GM18519 (cell line): ENCODE measurements around the gene ELAVL3.
"Not testable (repeated sequence)": the region's sequence is repeated elsewhere in the genome, so short reads cannot be mapped to it uniquely, and the experiment has no call there.

Experiments
- ATAC-seq: cut with Tn5 transposase; IDR thresholded peaks from one replicate; pipeline ENCODE4 v1.9.1; 2021; ENCODE audit warnings: mild to moderate bottlenecking, moderate library complexity; ENCODE audit not compliant: unreplicated experiment, low FRiP score

Gene ELAVL3

DNA sequence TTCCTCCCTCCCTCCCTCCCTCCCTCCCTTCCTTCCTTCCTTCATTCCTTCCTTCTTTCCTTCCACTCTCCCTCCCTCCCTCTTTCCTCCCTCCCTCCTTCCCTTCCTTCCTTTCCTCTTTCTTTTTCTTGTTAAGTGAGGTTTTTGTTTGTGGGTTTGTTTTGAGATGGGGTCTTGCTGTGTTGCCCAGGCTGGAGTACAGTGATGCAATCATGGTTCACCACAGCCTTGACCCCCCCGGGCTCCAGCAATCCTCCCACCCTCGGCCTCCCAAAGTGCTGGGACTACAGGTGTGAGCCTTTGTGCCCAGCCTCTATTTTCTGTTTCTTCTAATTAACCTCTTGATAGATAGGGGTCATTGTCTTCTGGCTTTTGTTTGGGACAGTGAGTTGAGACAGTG lies 19.4 kb downstream of the ELAVL3 start:
- no peak for ATAC-seq

DNA sequence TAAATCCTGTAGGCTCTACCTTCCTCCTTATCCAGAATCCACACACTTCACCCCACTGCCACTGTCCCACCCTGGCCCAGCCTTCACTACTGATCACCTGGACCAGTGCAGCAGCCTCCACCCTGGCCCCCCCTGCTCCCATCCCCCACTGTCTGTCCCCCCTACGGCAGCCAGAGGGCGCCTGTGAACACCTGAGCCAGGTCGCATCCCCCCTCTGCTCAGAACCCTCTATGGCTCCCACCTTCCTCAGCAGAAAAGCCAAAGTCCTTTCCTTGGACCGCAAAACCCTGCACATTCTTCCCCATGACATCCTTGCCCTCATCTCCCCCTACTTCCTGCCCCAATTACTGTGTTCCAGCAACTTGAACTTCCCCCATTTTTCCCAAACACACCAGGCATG lies 20.6 kb downstream of the ELAVL3 start:
- ATAC-seq: no peak

GRCh38 chr19:11458912-11459311 lies 21.9 kb downstream of the ELAVL3 start:
- not testable (repeated sequence) for ATAC-seq

DNA sequence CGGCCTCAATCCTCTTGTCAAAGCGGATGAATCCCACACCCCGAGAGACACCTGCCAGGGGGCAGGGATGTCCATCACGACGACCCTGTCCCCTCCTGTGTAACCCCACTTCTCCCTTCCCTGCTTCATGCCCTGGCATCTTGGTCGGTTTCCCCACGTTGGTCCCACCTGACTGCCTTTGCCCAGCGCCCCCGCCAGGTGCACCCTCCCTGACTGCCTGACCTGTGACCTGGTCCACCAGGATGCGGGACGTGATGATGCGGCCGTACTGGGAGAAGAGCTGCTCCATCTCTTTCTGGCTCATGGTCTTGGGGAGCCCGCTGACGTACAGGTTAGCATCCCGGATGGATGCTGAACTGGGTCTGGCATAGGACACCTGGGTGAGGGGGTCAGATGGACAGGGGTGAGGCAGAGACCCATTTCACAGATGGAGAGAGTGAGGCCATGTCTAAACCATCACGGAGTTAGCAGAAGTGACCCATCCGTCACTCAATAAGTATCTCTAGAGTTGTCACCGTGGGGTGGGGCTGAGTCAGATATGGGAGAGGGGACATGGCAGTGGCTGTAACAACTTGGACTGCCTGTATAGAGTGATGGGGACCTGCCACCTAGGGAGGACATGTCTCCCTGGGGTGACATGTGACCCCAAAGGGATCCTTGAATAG lies 22.5 kb downstream of the ELAVL3 start:
- no peak for ATAC-seq

DNA sequence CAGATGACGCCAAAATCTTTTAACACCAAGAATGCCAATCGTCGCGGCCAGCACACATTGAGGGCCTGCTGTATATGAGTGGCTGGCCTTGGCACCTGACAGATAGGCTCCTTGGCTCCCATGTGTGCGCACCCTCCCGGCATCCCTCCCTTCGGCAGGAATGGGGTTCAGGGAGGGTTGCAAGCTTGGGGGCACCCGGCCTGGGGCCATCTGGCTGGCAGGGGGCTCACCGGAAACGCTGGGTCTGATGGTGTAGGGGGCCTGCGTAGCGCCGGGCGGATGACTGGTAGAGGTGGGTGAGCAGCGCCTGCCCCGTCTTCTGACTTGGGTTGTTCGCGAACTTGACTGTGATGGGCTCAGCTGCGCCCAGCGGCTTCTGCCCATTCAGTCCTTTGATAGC lies 23.0 kb downstream of the ELAVL3 start:
- no peak for ATAC-seq

- no peak for ATAC-seq
Observed at GRCh38 chr19:11457115-11457514, 23.7 kb downstream of the ELAVL3 start.

DNA sequence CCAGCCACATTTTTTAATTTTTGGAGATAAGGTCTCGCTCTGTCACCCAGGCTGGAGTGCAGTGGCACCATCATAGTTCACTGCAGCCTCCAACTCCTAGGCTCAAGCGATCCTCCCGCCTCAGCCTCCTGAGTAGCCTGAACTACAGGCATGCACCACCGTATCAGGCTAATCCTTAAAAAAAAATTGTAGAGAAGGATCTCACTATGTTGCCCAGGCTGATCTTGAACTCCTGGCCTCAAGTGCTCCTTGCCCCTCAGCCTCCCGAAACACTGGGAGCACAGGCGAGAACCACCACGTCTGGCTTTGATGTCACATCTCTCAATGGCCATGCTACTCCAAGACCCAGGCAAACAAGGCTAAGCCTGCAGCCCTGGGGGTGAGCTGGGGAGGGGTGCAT lies 24.2 kb downstream of the ELAVL3 start:
- no peak for ATAC-seq

GRCh38 chr19:11455233-11455554 lies 25.7 kb downstream of the ELAVL3 start:
- ATAC-seq: not testable (repeated sequence)

- ATAC-seq: no peak
Observed at GRCh38 chr19:11453468-11454341, 27.1 kb downstream of the ELAVL3 start.

DNA sequence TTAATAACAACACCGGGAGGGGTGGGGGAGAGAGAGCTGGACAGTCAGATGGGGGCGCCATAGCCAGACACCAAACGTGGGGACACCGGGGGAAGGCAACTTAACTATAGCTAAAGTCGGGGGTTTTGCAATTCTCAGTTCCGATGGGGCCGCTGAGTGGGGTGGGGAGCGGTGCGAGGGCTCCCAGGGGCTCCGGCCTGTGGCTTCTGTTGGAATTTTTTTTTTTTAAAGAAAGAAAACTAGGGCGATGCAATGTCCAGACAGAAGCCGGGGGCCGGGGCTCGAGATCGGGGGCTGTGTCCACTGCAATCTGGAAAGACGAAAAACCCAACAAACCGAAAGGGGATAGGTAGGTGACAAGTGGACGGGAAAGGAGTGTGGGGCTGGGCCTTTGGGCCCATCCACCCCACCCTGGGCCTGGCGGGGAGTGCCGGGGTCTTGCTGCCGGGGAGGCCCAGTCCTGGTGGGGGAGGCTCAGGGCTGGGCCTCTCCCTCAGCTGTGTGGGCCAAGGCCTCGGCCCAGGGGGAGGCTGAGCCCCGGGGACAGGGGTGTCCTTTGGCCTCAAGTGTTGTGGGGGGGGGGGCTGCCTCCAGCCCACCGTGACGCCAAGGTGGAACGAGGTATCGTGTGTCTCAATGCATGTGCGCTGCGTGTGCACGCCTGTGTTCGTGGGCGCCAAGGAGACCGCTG lies 28.1 kb downstream of the ELAVL3 start:
- no peak for ATAC-seq

DNA sequence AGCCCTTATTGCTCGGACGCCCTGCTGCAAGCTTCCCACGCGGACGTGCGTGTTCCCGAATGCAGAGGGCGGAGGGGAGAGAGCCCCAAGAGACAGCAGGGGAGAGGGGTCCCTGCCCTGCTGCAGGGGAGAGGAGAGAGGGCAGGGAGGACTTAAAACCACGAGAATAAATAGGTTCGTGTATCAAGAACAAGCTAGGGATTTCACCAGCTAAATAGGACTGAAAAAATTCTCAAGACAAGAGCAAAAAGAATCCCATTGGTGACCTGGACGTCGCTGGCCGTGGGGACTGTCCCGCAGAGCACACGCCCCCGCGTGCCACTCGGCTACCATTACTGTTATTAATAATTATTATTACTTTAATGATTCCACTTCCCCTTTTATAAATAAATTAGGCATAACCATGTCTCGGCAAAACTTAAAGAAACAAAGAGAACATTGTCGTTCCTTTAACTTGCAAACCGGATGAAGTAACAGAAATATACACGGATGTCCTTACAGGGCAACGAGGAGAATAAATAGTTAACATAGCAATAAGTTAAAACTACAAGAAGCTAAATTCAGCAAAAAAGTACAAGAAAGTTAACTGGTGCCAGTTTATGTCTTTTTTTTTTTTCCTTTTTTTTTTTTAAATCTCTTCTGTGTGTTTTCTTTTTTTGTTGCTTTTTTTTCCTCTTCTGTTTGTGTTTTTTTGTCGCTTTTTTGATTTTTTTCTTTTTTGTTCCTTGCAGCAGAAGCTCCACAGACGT lies 28.8 kb downstream of the ELAVL3 start:
- no peak for ATAC-seq

DNA sequence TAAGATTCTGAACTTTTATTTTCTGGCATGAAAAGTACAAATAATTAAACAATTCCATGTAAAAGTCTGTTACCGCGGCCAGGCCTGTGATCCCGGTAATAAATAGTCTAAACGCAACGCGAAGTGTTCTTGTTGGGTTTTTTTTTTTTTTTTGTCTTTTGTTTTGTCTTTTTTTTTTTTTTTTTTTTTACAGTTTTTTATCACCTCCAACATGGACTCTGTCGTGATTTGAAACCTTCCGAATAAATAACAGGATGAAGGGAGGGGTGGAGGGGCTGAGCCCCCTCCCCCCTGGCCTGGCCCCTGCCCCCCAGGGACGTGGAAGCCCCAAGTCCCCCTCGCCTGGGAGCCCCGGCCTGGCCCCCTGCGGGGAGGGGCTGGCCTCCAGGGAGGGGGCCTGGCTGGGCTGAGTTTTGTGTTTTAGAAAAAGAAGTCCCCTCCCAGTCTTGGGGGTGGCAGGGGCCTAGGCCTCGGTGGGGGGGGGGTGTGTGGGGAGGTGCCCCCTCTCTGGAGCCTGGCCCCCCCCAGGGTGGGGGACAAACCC lies 29.4 kb downstream of the ELAVL3 start:
- no peak for ATAC-seq

DNA sequence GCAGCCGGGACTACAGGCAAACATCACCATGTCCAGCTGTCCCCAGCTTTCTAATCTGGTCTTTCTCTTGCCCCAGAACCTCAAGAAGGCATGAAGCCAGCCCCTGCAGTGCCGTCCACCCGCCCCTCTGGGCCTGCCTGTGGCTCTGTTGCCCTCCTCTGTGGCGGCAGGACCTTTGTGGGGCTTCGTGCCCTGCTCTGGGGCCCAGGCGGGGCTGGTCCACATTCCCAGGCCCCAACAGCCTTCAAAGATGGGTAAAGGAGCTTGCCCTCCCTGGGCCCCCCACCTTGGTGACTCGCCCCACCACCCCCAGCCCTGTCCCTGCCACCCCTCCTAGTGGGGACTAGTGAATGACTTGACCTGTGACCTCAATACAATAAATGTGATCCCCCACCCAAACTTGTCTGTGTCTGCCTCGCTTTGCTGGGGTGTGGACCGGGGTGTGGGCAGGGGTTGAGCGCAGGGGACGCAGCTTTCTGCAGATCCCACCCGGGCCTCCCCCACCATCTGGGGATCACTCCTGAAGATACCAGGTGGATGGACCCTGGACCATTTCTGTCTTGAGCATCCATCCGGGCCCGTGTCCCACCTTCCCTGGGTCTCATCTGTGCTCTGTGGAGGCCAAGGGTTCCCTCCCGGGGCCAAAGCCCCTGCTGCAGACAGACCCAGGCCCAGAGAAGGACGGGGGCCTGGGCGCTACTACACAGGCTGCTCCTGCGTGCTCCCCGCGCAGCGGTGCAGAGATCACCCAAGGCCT lies 30.1 kb downstream of the ELAVL3 start:
- no peak for ATAC-seq

DNA sequence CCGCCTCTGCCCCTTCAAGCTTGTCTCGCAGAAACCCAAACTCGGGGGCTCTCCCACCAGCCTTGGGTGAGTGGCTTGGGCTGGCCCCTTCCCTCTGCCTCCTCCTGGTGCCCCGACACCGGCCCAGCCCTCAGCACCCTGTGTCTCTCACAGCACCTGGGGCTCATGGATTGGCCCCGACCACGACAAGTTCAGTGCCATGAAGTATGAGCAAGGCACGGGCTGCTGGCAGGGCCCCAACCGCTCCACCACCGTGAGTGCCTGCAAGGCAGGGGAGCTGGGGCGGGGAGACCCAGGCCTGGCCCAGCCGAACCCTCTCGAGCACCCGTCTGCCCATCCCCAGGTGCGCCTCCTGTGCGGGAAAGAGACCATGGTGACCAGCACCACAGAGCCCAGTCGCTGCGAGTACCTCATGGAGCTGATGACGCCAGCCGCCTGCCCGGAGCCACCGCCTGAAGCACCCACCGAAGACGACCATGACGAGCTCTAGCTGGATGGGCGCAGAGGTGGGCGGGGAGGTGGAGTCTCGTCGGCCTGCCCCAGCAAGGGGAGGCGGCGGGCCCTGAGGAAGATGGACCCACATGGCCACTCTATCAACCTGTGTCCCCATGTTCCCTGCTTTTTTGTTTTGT lies 31.8 kb downstream of the ELAVL3 start:
- ATAC-seq: no peak

GRCh38 chr19:11448410-11448809 lies 32.4 kb downstream of the ELAVL3 start:
- ATAC-seq: no peak

DNA sequence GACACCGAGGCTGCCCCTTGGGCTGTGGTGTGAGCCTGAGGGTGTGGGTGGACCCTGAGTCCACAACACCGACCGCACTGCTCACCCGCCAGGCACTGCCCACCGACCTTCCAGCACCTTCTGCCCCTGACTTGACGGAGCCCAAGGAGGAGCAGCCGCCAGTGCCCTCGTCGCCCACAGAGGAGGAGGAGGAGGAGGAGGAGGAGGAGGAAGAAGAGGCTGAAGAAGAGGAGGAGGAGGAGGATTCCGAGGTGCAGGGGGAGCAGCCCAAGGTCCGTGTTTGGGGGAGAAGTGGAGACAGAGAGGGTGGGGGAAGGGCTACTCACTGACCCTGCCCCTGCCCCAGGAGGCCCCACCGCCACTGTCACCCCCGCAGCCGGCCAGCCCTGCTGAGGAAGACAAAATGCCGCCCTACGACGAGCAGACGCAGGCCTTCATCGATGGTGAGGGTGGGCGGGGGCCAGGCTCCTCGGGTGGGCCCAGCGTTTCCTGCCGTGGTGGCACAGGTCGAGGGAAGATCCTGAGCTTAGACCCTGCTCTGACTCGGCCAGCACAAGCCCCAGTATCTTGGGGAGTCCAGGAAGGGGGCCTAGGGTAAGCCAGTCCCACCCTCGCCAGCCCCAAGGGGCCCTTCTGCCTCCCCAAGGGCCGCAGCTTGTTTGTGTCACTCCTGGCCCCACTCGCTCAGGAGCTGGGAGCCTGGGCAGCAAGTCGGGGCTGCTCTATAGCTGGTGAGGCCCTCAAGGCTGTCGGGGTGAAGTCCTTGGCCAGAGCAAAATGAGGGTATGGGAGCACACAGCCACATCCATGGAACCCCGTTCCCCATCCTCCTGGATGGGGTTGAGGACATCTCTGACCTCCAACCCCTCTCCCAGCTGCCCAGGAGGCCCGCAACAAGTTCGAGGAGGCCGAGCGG lies 33.2 kb downstream of the ELAVL3 start:
- ATAC-seq: no peak

DNA sequence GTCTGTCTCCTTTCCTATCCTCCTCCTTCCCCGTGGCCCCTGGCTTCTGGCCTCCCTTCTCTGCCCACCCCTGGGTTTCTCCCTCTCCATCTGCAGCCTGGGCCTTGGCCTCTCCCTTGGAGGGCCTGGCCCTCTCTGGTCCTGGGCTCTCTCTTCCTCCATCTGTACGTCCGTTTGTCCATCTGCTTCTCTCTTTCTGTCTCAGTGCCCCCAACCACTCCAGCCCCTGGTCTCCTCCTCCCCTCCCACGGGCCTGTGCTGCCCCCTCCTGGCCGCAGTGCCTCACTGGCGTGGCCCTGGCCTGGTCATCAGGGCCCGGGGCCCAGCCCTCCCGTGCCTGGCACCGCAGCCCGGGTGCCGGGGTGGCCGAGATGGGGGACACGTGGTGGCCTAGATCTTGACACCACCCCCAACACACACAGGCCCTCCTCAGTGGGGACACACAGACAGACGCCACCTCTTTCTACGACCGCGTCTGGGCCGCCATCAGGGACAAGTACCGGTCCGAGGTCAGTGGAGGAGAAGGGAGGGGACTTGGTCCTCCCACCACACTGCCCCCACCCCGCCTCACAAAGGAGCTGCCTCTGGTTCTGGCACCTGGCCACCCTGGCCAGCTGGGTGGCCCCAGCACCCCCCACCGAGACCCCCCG lies 34.1 kb downstream of the ELAVL3 start:
- no peak for ATAC-seq

- ATAC-seq: no peak
Observed at GRCh38 chr19:11446271-11446651, 34.6 kb downstream of the ELAVL3 start.
